Endothelial cell of umbilical vein (primary cell): ENCODE data around the gene TTLL4. TPM values are rescaled to one million over a fixed set of nuclear protein-coding genes. Genes with fewer than 3 reads are reported as not detected.
A peak's percentile ranks its signal among the peaks of the same experiment; 100 is the strongest.

Experiments
- BruUV-seq: library from RNA; stranded (reverse); fragments of 400-500 nt; replicated peaks from 2 replicates; lab custom pipeline; 2021; lab: Mats Ljungman, UMichigan
- CTCF ChIA-PET: fragments of 300-600, 350-600 bp; sonication (Branson Sonifier 250); formaldehyde crosslinking; loops from one replicate; lab custom pipeline; 2021; ENCODE audit warnings: antibody characterized with exemption, inconsistent platforms; lab: Charles Lee
- POLR2A ChIA-PET: fragments of 300-600, 350-600 bp; sonication (Branson Sonifier 250); formaldehyde crosslinking; loops from one replicate; lab custom pipeline; 2021; ENCODE audit warnings: antibody characterized with exemption, inconsistent platforms; lab: Charles Lee
- DNase-seq: peaks from one replicate; pipeline ENCODE4 v3.0.0-alpha.2; 2011; ENCODE audit warnings: low read depth, low spot score
- FAIRE-seq: peaks from 2 replicates; lab custom pipeline; 2011; peaks lifted over from hg19 to GRCh38; lab: Jason Lieb, UNC
- H2AFZ ChIP-seq: 2 replicates; pipeline ENCODE4 v1.6.0; 2012; ENCODE audit warnings: low read depth, low read length, control low read depth, inconsistent platforms
- H3K27ac ChIP-seq: 2 replicates; pipeline ENCODE4 v1.5.1; 2011; ENCODE audit warnings: low read depth, mild to moderate bottlenecking, control low read depth, low read length, moderate library complexity; ENCODE audit not compliant: insufficient read depth
- H3K27me3 ChIP-seq, 2 experiments: 2 replicates each; pipeline versions ENCODE4 v1.6.0 to v1.6.1; 2011; ENCODE audit warnings: low read length in 2 of 2, mixed read lengths in 1 of 2; ENCODE audit not compliant: control insufficient read depth in 2 of 2, insufficient read depth in 2 of 2
- H3K36me3 ChIP-seq, 2 experiments: 2 replicates in 1 of 2; 3 replicates in 1 of 2; pipeline ENCODE4 v1.5.1; 2011; ENCODE audit warnings: low read length in 2 of 2, mild to moderate bottlenecking in 1 of 2, moderate library complexity in 1 of 2; ENCODE audit not compliant: control insufficient read depth in 2 of 2, insufficient read depth in 2 of 2; ENCODE audit errors: extremely low read depth in 1 of 2
- H3K4me1 ChIP-seq: 3 replicates; pipeline ENCODE4 v1.5.1; 2011; ENCODE audit warnings: mild to moderate bottlenecking, low read length; ENCODE audit not compliant: control insufficient read depth, insufficient read depth; ENCODE audit errors: extremely low read depth
- H3K4me2 ChIP-seq: 2 replicates; pipeline ENCODE4 v1.6.1; 2011; ENCODE audit warnings: low read length, control low read depth, mixed read lengths; ENCODE audit not compliant: insufficient read depth
- H3K4me3 ChIP-seq, 3 experiments: fragments of 200-600 bp in 1 of 3; sonication (generic), shearing (Covaris generic) in 1 of 3; replicated peaks in 1 of 3; 2 replicates each; pipeline ENCODE4 v1.5.1; 2011 to 2016; ENCODE audit warnings: control low read depth in 3 of 3, low read length in 3 of 3, mild to moderate bottlenecking in 2 of 3, inconsistent platforms in 1 of 3, low read depth in 1 of 3, moderate library complexity in 1 of 3; ENCODE audit not compliant: insufficient read depth in 1 of 3
- H3K79me2 ChIP-seq: 2 replicates; pipeline ENCODE4 v1.6.0; 2012; ENCODE audit warnings: low read length, inconsistent platforms; ENCODE audit not compliant: control insufficient read depth, insufficient read depth
- H3K9ac ChIP-seq: replicated peaks from 2 replicates; pipeline ENCODE3; 2011; ENCODE audit warnings: low read length, control low read depth; ENCODE audit not compliant: insufficient read depth; ENCODE audit errors: extremely low read depth
- H3K9me1 ChIP-seq: replicated peaks from 3 replicates; pipeline ENCODE4 v1.6.0; 2011; ENCODE audit warnings: mild to moderate bottlenecking, low read length; ENCODE audit not compliant: control insufficient read depth, insufficient read depth; ENCODE audit errors: extremely low read depth
- H3K9me3 ChIP-seq: replicated peaks from 2 replicates; pipeline ENCODE4 v1.5.1; 2012; ENCODE audit warnings: low read length, inconsistent platforms; ENCODE audit not compliant: control insufficient read depth, insufficient read depth
- H4K20me1 ChIP-seq: replicated peaks from 2 replicates; pipeline ENCODE3; 2011; ENCODE audit warnings: mild to moderate bottlenecking, low read length; ENCODE audit not compliant: control insufficient read depth, insufficient read depth; ENCODE audit errors: extremely low read depth
- FOS ChIP-seq: IDR thresholded peaks from 2 replicates; pipeline ENCODE4 v1.6.1; 2011; ENCODE audit warnings: mild to moderate bottlenecking, low read length, moderate library complexity, borderline replicate concordance; ENCODE audit not compliant: insufficient read depth
- GATA2 ChIP-seq: IDR thresholded peaks from 2 replicates; pipeline ENCODE4 v1.7.0; 2011; ENCODE audit warnings: low read depth, mild to moderate bottlenecking, moderate library complexity, mixed read lengths, low read length; ENCODE audit not compliant: insufficient read length, insufficient read depth
- JUN ChIP-seq: IDR thresholded peaks from 2 replicates; pipeline ENCODE4 v1.6.1; 2011; ENCODE audit warnings: borderline replicate concordance, low read depth; ENCODE audit not compliant: insufficient read length, insufficient read depth
- MYC ChIP-seq: IDR thresholded peaks from one replicate; pipeline ENCODE4 v1.6.1; 2011; ENCODE audit warnings: mild to moderate bottlenecking, low read depth, low read length
- POLR2A ChIP-seq: IDR thresholded peaks from 2 replicates; pipeline ENCODE4 v1.6.1; 2012; ENCODE audit warnings: low read depth, mild to moderate bottlenecking, control low read depth, low read length
- POLR2AphosphoS5 ChIP-seq: IDR thresholded peaks from 2 replicates; pipeline ENCODE4 v1.6.1; 2012; ENCODE audit warnings: low read depth, mild to moderate bottlenecking, control low read depth, low read length, moderate library complexity; ENCODE audit not compliant: insufficient read depth
- dilution Hi-C: fragments of 300-500 bp; cut with MboI; formaldehyde crosslinking; loops from one replicate; pipeline ENCODE4 v1.15.0; 2019; ENCODE audit warnings: low sequenced_read_pairs; ENCODE audit not compliant: extremely low pct_ligation_motif_present
- intact Hi-C: fragments of 100-400 bp; cut with micrococcal nuclease; formaldehyde crosslinking; loops from one replicate; pipeline ENCODE4 v1.10.0; 2022
- polyA plus RNA-seq, 4 experiments: library from polyadenylated mRNA; depleted of rRNA in 3 of 4; stranded (reverse) in 3 of 4; unstranded in 1 of 4; fragments of >200 nt; gene quantifications; 2 replicates each; pipeline versions ENCODE4 v1.2.1 to v1.2.3, GENCODE V29; 2011 to 2012; ENCODE audit warnings: missing spikeins in 1 of 4
- total RNA-seq: library from RNA; stranded (reverse); gene quantifications from 2 replicates; pipeline ENCODE4 v1.2.3, GENCODE V29; 2021
- TF ChIP-seq, protein P1 (sequence below), 2 donors: IDR thresholded peaks; 1 replicate in 1 of 2; 2 replicates in 1 of 2; pipeline ENCODE4 v1.5.1; 2011; ENCODE audit warnings: low read length in 2 of 2, mild to moderate bottlenecking in 2 of 2, moderate library complexity in 2 of 2, control low read depth in 1 of 2, inconsistent platforms in 1 of 2, low read depth in 1 of 2; ENCODE audit not compliant: insufficient read depth in 1 of 2; ENCODE audit errors: extremely low read depth in 1 of 2
- TF ChIP-seq, protein P2 (sequence below): IDR thresholded peaks from 2 replicates; pipeline ENCODE4 v1.6.1; 2011; ENCODE audit not compliant: insufficient read depth, insufficient read length

The TTLL4 gene
- total and polyA plus RNA-seq, 2 donors (not counting 3 experiments of a cell fraction or from before 2014, with no cell fraction given): 26.7 to 45.0 TPM

DNA sequence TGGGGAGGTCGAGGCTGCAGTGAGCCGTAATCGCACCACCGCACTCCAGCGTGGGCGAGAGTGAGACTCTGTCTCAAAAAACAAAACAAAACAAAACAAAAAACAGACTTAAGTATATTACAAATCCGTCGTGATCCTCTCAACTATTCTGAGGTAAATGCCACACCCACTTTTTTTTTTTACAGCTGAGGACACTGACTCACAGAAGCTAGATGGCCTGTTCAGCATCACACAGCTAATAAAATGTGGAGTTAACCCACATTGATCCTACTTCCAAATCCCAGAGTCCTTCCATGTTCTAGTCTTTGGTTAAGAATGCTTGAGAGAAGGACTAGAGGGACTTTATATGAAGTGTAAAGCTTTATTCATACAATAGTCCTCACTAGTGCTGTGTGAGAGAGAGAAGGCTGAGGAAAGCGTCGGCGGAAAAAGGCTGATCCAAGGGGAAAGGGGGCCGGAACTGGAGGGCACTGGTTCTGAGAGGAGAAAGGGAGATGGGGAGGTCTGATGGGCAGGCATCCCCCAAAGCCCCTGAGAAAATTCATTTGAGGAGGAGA, 39.5 kb upstream of the TTLL4 start:
- H3K4me3 ChIP-seq: peak overlapping the region; percentile 54 to 87 (median 82)
- H3K36me3 ChIP-seq: peaks cover 9 to 10% of the 10 kb centered on the region in 2 experiments
- H3K27ac ChIP-seq: peak overlapping the region; percentile 79
- peak overlapping the region; percentile 94 for H3K4me2 ChIP-seq
- intact Hi-C loops (loop anchor here (1.0 kb wide), 1 partner anchor 39 kb away; the partner anchor contains the start of gene TTLL4), dilution Hi-C loops (no loop called here)
- H3K79me2 ChIP-seq: peaks cover 17% of the 10 kb centered on the region
- DNase-seq (peak; percentile 17), FAIRE-seq (peak; percentile 48)
- H2AFZ ChIP-seq: peak overlapping the region; percentile 93
- H3K9ac ChIP-seq: peak overlapping the region; percentile 91
- TSS peak; percentile 52 for BruUV-seq
- no peaks in the 10 kb centered on the region for H4K20me1 ChIP-seq
- ChIA-PET CTCF (interaction anchor here (0.6 to 5.4 kb wide), 7 partner anchors 12 to 179 kb away, joined by 3 to 36 read pairs (median 7); partner anchors contain the start of genes BCS1L, TTLL4 and ZNF142), POLR2A (interaction anchor here (0.6 to 1.8 kb wide), 3 partner anchors 12 to 257 kb away, joined by 4 to 5 read pairs (median 5); partner anchors contain the start of genes BCS1L and ZNF142)
- TF ChIP-seq FOS (no peak), GATA2 (no peak), POLR2AphosphoS5 (no peak), MYC (no peak), POLR2A (no peak), JUN (no peak)
- TF ChIP-seq, protein P1, sequence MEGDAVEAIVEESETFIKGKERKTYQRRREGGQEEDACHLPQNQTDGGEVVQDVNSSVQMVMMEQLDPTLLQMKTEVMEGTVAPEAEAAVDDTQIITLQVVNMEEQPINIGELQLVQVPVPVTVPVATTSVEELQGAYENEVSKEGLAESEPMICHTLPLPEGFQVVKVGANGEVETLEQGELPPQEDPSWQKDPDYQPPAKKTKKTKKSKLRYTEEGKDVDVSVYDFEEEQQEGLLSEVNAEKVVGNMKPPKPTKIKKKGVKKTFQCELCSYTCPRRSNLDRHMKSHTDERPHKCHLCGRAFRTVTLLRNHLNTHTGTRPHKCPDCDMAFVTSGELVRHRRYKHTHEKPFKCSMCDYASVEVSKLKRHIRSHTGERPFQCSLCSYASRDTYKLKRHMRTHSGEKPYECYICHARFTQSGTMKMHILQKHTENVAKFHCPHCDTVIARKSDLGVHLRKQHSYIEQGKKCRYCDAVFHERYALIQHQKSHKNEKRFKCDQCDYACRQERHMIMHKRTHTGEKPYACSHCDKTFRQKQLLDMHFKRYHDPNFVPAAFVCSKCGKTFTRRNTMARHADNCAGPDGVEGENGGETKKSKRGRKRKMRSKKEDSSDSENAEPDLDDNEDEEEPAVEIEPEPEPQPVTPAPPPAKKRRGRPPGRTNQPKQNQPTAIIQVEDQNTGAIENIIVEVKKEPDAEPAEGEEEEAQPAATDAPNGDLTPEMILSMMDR (IDR thresholded peaks at IDR 0.05; ENCODE audit: extremely low read depth in 1 of 2, insufficient read depth in 1 of 2, low read depth in 1 of 2, low read length in 2 of 2): no peak
- TF ChIP-seq, protein P2, sequence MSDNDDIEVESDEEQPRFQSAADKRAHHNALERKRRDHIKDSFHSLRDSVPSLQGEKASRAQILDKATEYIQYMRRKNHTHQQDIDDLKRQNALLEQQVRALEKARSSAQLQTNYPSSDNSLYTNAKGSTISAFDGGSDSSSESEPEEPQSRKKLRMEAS: no peak
- no peaks in the 10 kb centered on the region for H3K9me3 ChIP-seq
- no peaks in the 10 kb centered on the region for H3K9me1 ChIP-seq
- no peaks in the 10 kb centered on the region for H3K27me3 ChIP-seq
- H3K4me1 ChIP-seq: peaks cover 16% of the 10 kb centered on the region
